A549 (cell line): ENCODE measurements around the gene VWA8. TPM values are rescaled to one million over a fixed set of nuclear protein-coding genes. Genes with fewer than 3 reads are reported as not detected.

ENCODE experiments used
- ATAC-seq, 2 experiments: fragments of 200-7000 bp in 1 of 2; fragments of >200 bp in 1 of 2; cut with Nextera tagmentation in 1 of 2; cut with Tn5 transposase in 1 of 2; 3 replicates each; pipeline versions ENCODE4 v1.8.0 to v1.9.1; 2018 to 2020; ENCODE audit warnings: mild to moderate bottlenecking in 1 of 2, moderate library complexity in 1 of 2
- CTCF ChIA-PET: fragments of 300-600 bp; sonication (Branson Sonifier 250); formaldehyde crosslinking; extraction: SDS; loops from one replicate; lab custom pipeline; 2021; ENCODE audit warnings: antibody characterized with exemption, inconsistent platforms; lab: Yijun Ruan, JAX
- POLR2A ChIA-PET: fragments of 350-600 bp; formaldehyde crosslinking; extraction: SDS; loops from one replicate; lab custom pipeline; 2021; ENCODE audit warnings: antibody characterized with exemption, inconsistent platforms; lab: Yijun Ruan, JAX
- DNase-seq, 2 experiments: peaks; one replicate each; pipeline versions ENCODE4 v3.0.0 to v3.0.0-alpha.2; 2011 to 2016; ENCODE audit warnings: low read depth in 1 of 2, low spot score in 1 of 2
- FAIRE-seq: peaks from 2 replicates; lab custom pipeline; 2011; peaks lifted over from hg19 to GRCh38; lab: Jason Lieb, UNC
- H3K27ac ChIP-seq, 2 experiments: fragments of >200 bp; sonication (Bioruptor Twin); formaldehyde crosslinking; 3 replicates each; pipeline ENCODE4 v1.5.1; 2016 to 2017
- H3K4me1 ChIP-seq: fragments of >200 bp; sonication (Bioruptor Twin); formaldehyde crosslinking; 3 replicates; pipeline ENCODE4 v1.6.1; 2016
- H3K4me2 ChIP-seq: fragments of >200 bp; sonication (Bioruptor Twin); formaldehyde crosslinking; 3 replicates; pipeline ENCODE4 v1.6.1; 2016
- H3K4me3 ChIP-seq: fragments of >200 bp; sonication (Bioruptor Twin); formaldehyde crosslinking; 3 replicates; pipeline ENCODE4 v1.5.1; 2016
- H3K9me3 ChIP-seq: fragments of >200 bp; sonication (Bioruptor Twin); formaldehyde crosslinking; 3 replicates; pipeline ENCODE4 v1.6.1; 2016
- CHD4 ChIP-seq: fragments of 200-600 bp; sonication (generic); IDR thresholded peaks from 2 replicates; pipeline ENCODE4 v1.6.1; 2016; ENCODE audit warnings: antibody characterized with exemption, mild to moderate bottlenecking, borderline replicate concordance
- ESRRA ChIP-seq: fragments of 150-350 bp; IDR thresholded peaks from 2 replicates; pipeline ENCODE4 v1.6.1; 2014; ENCODE audit warnings: mild to moderate bottlenecking, low read length, borderline replicate concordance
- FOSB ChIP-seq: fragments of 250-450 bp; sonication (Bioruptor Pico); IDR thresholded peaks from 2 replicates; pipeline ENCODE4 v1.5.0; 2020; ENCODE audit warnings: mild to moderate bottlenecking, moderate library complexity
- GATA3 ChIP-seq: IDR thresholded peaks from 2 replicates; pipeline ENCODE4 v1.6.1; 2012; ENCODE audit warnings: borderline replicate concordance
- HDAC2 ChIP-seq: fragments of 200-600 bp; sonication (generic); IDR thresholded peaks from 2 replicates; pipeline ENCODE4 v1.6.1; 2016
- JUNB ChIP-seq: fragments of >200 bp; sonication (Bioruptor Twin); formaldehyde crosslinking; IDR thresholded peaks from 2 replicates; pipeline ENCODE4 v1.6.1; 2016
- KDM1A ChIP-seq: fragments of 200-600 bp; sonication (generic); IDR thresholded peaks from 2 replicates; pipeline ENCODE4 v1.6.1; 2016; ENCODE audit warnings: low read depth, mild to moderate bottlenecking
- MAZ ChIP-seq: fragments of 150-350 bp; IDR thresholded peaks from 2 replicates; pipeline ENCODE4 v1.6.1; 2014; ENCODE audit warnings: antibody characterized with exemption, low read depth, low read length, borderline replicate concordance
- NFE2L2 ChIP-seq: fragments of 150-350 bp; conservative IDR thresholded peaks from 2 replicates; pipeline ENCODE4 v1.6.1; 2014; ENCODE audit warnings: low read length
- NR3C1 ChIP-seq: fragments of >200 bp; sonication (Bioruptor Twin); formaldehyde crosslinking; IDR thresholded peaks from 3 replicates; pipeline ENCODE4 v1.6.1; 2017
- POLR2A ChIP-seq: IDR thresholded peaks from 2 replicates; pipeline ENCODE4 v1.6.1; 2012; ENCODE audit warnings: mild to moderate bottlenecking, low read length
- RCOR1 ChIP-seq: fragments of 150-350 bp; IDR thresholded peaks from 2 replicates; pipeline ENCODE4 v1.6.1; 2014; ENCODE audit warnings: antibody characterized with exemption, low read length, low read depth
- SREBF2 ChIP-seq: fragments of 450-650 bp; IDR thresholded peaks from 2 replicates; pipeline ENCODE4 v1.6.1; 2014; ENCODE audit warnings: mild to moderate bottlenecking, moderate library complexity
- ZSCAN20 ChIP-seq: fragments of 250-450 bp; sonication (Bioruptor Pico); IDR thresholded peaks from 2 replicates; pipeline ENCODE4 v1.8.0; 2022; ENCODE audit warnings: mild to moderate bottlenecking, moderate library complexity
- WGBS: methylation state at CpG from one replicate; pipeline ENCODE4 v1.1.6; 2017; ENCODE audit errors: missing lambda C conversion rate; 5-methylcytosine and 5-hydroxymethylcytosine counted together
- polyA plus RNA-seq, 4 experiments: library from polyadenylated mRNA; depleted of rRNA in 3 of 4; stranded (reverse); fragments of >200 nt; fragmentation: RNase III in 1 of 4; extraction: RNeasy Plus Mini Kit Qiagen cat#74134 plus additional on column Dnase treatment in 1 of 4; gene quantifications; 2 replicates in 3 of 4; 3 replicates in 1 of 4; pipeline ENCODE4 v1.2.3, GENCODE V29; 2011 to 2017
- TF ChIP-seq, protein P1 (sequence below): fragments of 450-650 bp; IDR thresholded peaks from 2 replicates; pipeline ENCODE4 v1.6.1; 2014; ENCODE audit warnings: antibody characterized with exemption
- TF ChIP-seq, protein P2 (sequence below): fragments of 200-600 bp; sonication (generic); IDR thresholded peaks from 2 replicates; pipeline ENCODE4 v1.6.1; 2016; ENCODE audit warnings: antibody characterized with exemption, mild to moderate bottlenecking, moderate library complexity
- TF ChIP-seq, protein P3 (sequence below): fragments of 250-450 bp; sonication (Bioruptor Pico); IDR thresholded peaks from 2 replicates; pipeline ENCODE4 v1.5.0; 2021; ENCODE audit warnings: mild to moderate bottlenecking, moderate library complexity, borderline replicate concordance
- TF ChIP-seq, protein P4 (sequence below): fragments of >200 bp; sonication (Bioruptor Twin); formaldehyde crosslinking; IDR thresholded peaks from 2 replicates; pipeline ENCODE4 v1.6.1; 2016
- TF ChIP-seq, protein P5 (sequence below): fragments of 250-450 bp; sonication (Bioruptor Pico); IDR thresholded peaks from 2 replicates; pipeline ENCODE4 v1.5.0; 2020; ENCODE audit warnings: low read depth, mild to moderate bottlenecking, moderate library complexity

Gene VWA8
- polyA plus RNA-seq, 2 of the 4 experiments (the other 2 are of a cell fraction) = 6.4 to 15.3 TPM

DNA sequence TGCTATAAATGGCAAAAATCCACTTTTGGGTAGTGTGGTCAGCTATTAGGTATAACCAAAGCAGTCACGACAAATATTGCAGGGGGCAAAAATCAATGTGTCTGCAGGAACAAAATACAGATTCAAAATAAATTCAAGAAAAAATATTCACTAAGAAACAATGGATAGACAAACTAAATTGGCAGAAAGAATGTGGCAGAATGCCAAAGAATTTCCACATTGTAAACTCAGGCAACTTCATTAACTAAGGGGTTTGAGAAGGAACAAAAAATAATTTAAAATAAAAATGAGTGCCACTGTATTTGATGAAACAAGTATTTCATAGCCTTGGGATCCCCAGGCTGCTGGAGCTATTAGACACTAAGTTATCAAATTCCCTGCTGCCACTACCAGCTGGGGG, 193.1 kb downstream of the VWA8 start (continued):
- TF ChIP-seq, protein P1, sequence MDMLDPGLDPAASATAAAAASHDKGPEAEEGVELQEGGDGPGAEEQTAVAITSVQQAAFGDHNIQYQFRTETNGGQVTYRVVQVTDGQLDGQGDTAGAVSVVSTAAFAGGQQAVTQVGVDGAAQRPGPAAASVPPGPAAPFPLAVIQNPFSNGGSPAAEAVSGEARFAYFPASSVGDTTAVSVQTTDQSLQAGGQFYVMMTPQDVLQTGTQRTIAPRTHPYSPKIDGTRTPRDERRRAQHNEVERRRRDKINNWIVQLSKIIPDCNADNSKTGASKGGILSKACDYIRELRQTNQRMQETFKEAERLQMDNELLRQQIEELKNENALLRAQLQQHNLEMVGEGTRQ = no peak
- TF ChIP-seq MAZ = no peak

DNA sequence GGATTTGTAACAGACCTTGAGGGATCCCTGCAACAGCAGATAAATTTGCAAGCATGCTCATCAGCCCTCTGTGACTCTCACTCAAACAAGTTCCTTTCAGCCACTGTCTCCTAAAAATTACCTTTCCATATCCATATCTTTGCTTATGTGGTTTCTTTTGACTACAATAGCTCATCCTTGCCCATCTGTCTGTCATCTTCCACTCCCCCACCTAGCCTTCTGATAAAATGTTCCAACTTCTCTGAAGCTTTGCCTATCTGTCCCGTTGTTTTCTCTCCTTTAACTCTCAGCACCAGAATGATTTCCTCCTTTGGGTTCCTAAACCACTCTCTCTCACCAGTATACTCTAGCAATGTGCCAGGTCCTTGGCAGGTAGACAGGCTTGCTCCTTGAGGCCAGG, 194.5 kb downstream of the VWA8 start:
- 84% methylated on average over 1 of the region's 1 CpG for WGBS
- no peak for ATAC-seq

DNA sequence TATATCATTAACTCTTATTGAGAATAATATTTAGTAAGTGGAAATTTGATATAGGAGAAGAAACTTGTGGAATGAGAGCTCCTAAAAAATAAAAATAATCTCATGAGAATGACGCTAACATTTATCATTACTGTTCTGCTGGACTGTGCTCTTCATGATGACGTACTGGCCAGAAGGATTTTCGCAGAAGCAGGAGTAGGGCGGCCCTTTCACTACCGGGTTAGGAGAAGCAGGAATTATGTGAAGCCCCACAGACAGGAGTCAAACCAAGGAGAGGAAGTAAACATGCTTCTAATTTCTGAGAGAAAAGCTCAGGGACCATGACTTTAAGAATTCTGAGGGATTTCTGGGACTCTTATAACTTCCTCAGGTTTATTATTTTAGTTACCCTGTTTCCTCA, 195.1 kb downstream of the VWA8 start:
- TF ChIP-seq, protein P2, sequence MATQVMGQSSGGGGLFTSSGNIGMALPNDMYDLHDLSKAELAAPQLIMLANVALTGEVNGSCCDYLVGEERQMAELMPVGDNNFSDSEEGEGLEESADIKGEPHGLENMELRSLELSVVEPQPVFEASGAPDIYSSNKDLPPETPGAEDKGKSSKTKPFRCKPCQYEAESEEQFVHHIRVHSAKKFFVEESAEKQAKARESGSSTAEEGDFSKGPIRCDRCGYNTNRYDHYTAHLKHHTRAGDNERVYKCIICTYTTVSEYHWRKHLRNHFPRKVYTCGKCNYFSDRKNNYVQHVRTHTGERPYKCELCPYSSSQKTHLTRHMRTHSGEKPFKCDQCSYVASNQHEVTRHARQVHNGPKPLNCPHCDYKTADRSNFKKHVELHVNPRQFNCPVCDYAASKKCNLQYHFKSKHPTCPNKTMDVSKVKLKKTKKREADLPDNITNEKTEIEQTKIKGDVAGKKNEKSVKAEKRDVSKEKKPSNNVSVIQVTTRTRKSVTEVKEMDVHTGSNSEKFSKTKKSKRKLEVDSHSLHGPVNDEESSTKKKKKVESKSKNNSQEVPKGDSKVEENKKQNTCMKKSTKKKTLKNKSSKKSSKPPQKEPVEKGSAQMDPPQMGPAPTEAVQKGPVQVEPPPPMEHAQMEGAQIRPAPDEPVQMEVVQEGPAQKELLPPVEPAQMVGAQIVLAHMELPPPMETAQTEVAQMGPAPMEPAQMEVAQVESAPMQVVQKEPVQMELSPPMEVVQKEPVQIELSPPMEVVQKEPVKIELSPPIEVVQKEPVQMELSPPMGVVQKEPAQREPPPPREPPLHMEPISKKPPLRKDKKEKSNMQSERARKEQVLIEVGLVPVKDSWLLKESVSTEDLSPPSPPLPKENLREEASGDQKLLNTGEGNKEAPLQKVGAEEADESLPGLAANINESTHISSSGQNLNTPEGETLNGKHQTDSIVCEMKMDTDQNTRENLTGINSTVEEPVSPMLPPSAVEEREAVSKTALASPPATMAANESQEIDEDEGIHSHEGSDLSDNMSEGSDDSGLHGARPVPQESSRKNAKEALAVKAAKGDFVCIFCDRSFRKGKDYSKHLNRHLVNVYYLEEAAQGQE = no peak
- no peak overlapping the region for H3K4me2 ChIP-seq
- FAIRE-seq = no peak
- H3K27ac ChIP-seq = no peak overlapping the region
- DNase-seq = no peak
- 0 out of 3 replicates have a peak, but pooled peaks cover 6% of the 10 kb centered on the region for H3K4me1 ChIP-seq
- no peaks in the 10 kb centered on the region for H3K9me3 ChIP-seq
- ChIA-PET POLR2A (no interaction called here), CTCF (interaction anchor here (0.9 kb wide), 1 partner anchor 97 kb away, joined by 3 read pairs; no protein-coding TSS in a partner anchor)
- ATAC-seq = no peak
- WGBS = 93% methylated on average over 5 of the region's 5 CpGs
- H3K4me3 ChIP-seq = no peak overlapping the region

More for the DNA sequence above, 194.5 kb downstream of the VWA8 start:
- DNase-seq (no peak), FAIRE-seq (no peak)
- ChIA-PET CTCF (no interaction called here), POLR2A (no interaction called here)
- Histone ChIP-seq H3K27ac (no peak overlapping the region), H3K9me3 (no peaks in the 10 kb centered on the region), H3K4me2 (no peak overlapping the region), H3K4me3 (no peak overlapping the region), H3K4me1 (0 out of 3 replicates have a peak, but pooled peaks cover 6% of the 10 kb centered on the region)
- no peak for TF ChIP-seq JUNB
- no peak for TF ChIP-seq FOSB (CRISPR knock-in tag)
- no peak for TF ChIP-seq CHD4
- TF ChIP-seq SREBF2 = no peak
- TF ChIP-seq, protein P3, sequence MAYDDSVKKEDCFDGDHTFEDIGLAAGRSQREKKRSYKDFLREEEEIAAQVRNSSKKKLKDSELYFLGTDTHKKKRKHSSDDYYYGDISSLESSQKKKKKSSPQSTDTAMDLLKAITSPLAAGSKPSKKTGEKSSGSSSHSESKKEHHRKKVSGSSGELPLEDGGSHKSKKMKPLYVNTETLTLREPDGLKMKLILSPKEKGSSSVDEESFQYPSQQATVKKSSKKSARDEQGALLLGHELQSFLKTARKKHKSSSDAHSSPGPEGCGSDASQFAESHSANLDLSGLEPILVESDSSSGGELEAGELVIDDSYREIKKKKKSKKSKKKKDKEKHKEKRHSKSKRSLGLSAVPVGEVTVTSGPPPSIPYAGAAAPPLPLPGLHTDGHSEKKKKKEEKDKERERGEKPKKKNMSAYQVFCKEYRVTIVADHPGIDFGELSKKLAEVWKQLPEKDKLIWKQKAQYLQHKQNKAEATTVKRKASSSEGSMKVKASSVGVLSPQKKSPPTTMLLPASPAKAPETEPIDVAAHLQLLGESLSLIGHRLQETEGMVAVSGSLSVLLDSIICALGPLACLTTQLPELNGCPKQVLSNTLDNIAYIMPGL (CRISPR knock-in tag) = no peak
- no peak for TF ChIP-seq KDM1A
- TF ChIP-seq ESRRA = no peak
- TF ChIP-seq HDAC2 = no peak
- TF ChIP-seq, protein P4, sequence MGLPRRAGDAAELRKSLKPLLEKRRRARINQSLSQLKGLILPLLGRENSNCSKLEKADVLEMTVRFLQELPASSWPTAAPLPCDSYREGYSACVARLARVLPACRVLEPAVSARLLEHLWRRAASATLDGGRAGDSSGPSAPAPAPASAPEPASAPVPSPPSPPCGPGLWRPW = no peak
- TF ChIP-seq, protein P5, sequence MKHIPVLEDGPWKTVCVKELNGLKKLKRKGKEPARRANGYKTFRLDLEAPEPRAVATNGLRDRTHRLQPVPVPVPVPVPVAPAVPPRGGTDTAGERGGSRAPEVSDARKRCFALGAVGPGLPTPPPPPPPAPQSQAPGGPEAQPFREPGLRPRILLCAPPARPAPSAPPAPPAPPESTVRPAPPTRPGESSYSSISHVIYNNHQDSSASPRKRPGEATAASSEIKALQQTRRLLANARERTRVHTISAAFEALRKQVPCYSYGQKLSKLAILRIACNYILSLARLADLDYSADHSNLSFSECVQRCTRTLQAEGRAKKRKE (CRISPR knock-in tag) = no peak
- no peak for TF ChIP-seq NFE2L2
- no peak for TF ChIP-seq POLR2A
- TF ChIP-seq NR3C1 = no peak
- TF ChIP-seq RCOR1 = no peak
- TF ChIP-seq ZSCAN20 (CRISPR knock-in tag) = no peak
- no peak for TF ChIP-seq GATA3
